NCI-H226 (cell line): Measurements from ENCODE around the gene PRSS56.
A peak's percentile ranks its signal among the peaks of the same experiment; 100 is the strongest.
"Not testable (repeated sequence)": the region's sequence is repeated elsewhere in the genome, so short reads cannot be mapped to it uniquely, and the experiment has no call there.

ENCODE experiments used
- DNase-seq: peaks from one replicate; pipeline ENCODE4 v3.0.0-alpha.2; 2015

PRSS56 gene

DNA sequence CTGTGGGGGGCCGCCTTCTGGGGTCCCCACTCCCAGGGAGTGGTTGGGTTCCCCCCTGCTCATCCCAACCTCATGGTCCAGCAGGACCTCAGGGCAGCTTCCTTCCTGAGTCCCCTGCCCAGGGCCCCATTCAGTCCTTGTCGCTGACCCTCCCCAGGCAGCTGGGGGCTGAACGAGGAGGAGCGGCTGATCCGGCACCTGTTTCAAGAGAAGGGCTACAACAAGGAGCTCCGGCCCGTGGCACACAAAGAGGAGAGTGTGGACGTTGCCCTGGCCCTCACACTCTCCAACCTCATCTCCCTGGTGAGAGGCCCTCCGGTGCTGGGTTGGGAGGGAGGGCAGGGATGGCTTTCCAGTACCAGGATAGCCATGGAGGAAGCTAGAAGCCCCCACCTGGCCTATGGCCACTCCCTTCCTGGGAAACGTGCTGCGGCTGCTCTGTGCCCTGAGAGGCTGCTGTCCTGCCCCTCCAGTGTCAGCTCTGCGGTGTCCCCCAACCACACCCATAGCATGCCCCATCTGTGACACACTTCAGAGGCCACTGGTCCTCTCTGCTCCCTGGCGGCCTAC is 6.3 kb downstream of the PRSS56 start:
- no peak for DNase-seq

DNA sequence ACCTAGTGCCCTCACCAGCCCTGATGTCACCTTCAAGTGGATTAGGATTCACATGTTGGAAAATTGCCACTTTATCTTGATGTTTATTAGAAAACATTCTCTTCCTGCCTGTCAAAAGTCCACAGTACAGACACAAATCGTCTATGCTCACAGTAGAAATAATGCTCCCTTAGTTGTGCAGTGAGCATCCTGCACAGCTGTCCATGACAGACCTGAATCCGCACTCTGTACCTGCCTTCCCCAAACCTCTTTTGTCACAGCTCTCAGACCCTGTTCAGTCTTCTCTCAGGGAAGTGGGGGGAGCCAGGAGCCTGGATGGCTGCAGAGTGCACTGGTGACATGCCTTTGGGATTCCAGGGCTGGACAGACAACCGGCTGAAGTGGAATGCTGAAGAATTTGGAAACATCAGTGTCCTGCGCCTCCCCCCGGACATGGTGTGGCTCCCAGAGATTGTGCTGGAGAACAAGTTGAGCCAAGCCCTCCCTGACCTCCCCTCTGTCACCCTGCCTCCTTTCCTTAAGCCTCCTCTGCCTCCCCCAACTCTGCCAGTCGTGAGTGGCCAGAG is 7.8 kb downstream of the PRSS56 start:
- DNase-seq, result no peak

GRCh38 chr2:232528746-232529460 is 8.7 kb downstream of the PRSS56 start:
- DNase-seq, result peak; percentile 28

DNA sequence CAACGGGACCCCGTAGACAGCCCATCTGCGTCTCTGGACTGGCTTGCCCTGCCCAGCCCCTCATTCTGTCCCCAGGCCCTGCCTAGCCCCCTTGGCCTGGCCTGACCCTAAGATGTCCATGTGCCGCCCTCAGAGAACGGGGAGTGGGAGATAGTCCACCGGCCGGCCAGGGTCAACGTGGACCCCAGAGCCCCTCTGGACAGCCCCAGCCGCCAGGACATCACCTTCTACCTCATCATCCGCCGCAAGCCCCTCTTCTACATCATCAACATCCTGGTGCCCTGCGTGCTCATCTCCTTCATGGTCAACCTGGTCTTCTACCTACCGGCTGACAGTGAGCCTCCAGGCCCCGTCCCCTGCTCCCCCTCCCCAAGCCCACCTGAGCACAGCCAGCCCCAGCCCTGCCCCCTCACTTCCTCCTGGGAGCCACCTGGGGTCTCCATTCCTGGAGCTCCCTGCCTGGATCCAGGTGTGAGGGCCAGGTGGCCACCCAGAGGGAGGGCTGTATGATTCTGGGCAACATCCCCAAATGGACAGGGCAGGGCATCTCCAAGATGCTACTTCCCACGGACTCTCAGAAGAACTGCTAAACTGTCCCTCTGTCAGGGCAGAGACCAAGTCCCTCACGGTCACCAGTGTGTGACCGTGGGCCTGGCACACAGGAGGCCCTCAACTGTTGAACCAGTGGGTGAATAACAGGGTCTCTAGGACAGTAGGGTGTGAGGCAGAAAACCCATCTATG is 9.8 kb downstream of the PRSS56 start:
- DNase-seq, result no peak

DNA sequence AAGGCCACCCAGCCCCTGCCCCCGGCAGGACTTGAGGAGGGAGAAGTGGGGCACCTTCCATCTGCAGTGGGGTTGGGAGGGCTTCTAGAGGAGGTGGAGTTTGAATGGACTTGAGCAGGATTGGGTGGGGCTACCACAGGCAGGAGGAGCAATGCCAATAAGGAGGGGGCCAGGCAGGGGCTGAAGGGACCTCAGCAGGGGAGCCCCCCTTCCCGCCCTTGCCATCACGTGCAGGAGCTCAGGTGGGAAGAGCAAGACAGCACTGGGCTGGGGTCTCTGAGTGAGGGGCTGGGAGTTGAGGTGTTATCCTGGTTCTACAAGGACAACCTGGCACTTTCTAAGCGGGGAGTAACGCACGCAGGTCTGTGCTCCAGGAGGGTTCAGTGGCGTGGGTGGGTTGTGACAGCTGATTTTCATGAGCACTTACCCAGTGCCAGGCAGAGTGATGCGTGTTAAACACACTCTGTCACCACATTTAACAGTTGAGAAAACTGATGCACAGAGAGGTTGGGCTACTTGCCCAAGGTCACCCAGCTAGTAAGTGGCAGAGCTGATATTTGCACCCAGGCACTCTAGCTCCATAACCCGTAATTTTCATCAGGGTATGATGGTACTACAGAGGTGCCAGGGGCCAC is 10.6 kb downstream of the PRSS56 start:
- DNase-seq, result no peak

GRCh38 chr2:232532419-232532818 is 12.2 kb downstream of the PRSS56 start:
- no peak for DNase-seq

DNA sequence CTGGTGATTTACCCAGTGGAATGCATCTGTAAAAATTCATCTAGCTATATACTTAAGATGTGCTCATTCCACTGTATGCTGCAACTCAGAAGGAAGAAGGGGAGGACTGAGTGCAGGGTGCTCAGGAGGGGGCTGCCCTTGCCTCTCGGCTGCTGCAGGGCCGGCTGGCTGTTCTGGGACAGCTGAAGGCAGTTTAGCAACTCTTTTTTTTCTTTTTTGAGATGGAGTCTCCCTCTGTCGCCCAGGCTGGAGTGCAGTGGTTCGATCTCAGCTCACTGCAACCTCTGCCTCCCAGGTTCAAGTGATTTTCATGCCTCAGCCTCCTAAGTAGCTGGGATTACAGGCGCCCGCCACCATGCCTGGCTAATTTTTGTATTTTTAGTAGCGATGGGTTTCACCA is 12.6 kb downstream of the PRSS56 start:
- DNase-seq, result not testable (repeated sequence)

GRCh38 chr2:232533944-232534710 is 13.9 kb downstream of the PRSS56 start:
- DNase-seq, result no peak

DNA sequence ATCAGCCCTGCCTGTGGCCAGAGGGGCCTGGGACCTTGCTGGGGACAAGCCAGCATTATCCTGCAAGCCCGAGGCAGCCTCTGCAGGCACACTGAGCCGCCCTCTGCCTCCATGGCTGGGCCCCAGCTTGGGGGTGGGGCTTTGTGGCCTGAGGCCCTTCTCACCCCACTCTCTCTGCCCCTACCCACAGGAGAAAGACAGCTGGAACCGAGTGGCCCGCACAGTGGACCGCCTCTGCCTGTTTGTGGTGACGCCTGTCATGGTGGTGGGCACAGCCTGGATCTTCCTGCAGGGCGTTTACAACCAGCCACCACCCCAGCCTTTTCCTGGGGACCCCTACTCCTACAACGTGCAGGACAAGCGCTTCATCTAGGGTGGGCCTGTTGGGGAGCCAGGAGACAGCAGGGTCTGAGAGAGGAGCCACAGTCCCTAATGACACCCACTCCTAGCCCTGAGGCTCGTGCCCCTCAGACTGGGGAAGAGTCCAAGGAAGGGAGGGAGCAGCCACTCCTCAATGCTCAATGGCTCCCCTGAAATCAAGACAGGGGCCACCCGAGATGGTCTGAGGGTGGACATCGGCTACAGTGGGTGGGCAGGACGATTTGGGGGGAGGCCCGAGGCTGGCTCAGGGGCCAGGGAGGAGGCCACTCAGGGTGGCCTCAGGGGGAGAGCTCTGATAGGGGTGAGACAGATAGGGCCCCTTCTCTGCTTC is 14.9 kb downstream of the PRSS56 start:
- DNase-seq, result no peak

DNA sequence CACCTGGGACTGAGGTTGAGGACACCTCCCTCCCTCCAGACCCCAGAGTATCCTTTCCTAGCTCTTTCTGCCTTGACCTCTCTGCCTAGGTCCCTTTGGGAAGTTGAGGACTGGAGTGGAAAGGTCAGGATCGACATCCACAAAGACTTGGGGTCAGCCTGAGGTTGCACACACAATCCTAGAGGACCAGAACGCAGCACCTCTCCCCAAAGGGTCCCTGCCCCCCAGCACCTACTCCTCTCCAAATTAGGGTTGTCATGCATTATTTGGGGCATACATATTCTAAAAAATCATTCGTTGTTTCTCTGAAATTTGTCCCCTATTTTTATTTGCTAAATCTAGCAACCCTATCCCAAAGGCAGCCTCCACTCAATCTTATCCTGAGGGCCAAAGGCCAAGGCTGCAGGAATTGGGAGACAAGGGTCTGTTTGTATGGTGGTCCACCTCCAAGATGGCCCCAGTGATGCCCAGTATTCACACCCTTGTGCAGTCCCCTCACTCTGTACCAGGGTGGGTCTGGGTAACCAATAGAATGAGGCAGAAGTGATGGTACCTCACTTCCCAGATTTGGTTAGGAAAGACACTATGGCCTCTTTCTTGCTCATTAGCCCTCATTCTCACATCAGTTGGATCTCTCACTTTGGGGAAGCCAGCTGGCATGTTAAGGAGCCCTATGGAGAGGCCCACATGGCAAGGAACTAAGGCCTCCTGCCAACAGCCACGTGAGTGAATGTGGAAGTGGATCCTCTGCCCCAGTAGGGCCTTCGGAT is 15.8 kb downstream of the PRSS56 start:
- no peak for DNase-seq

GRCh38 chr2:232537079-232537478 is 16.9 kb downstream of the PRSS56 start:
- DNase-seq, result no peak

DNA sequence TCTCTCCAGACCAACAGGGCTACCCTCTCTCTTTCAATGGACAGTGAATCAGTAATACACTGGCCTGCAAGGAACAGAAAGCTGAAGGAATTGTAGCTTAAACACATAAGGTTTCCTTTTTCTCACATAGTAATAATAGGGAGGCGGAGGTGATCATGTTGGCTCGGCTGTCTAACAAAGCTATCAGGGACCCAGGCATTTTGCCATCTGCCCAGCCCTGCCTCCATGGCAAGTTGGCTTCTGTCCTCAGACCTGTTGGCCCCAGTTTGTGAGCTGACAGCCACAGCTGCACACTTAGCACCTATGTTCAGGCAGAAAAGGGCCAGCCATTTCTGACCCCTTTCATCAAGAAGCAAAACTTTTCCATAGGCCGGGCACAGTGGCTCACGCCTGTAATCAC is 17.3 kb downstream of the PRSS56 start:
- no peak for DNase-seq

DNA sequence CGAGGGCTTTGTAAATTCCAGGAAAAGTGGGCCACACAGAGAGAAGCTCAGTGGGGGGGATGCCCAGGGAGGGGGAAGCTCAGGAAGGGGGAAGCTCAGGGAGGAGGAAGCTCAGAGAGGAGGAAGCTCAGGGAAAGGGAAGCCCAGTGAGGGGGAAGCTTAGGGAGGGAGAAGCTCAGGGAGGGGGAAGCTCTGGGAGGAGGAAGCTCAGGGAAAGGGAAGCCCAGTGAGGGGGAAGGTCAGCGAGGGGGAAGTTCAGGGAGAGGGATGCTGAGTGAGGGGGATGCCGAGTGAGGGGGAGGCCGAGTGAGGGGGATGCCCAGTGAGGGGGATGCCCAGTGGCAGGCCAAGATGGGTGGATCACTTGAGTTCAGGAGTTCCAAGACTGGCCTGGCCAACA is 18.5 kb downstream of the PRSS56 start:
- DNase-seq, result no peak

GRCh38 chr2:232539298-232540231 is 19.4 kb downstream of the PRSS56 start, which contains the start of gene CHRNG:
CHRNG (plus strand) TSS chr2:232539692; CDS start chr2:232539748, 56 bp downstream.
- DNase-seq, result no peak

- no peak for DNase-seq
Measured at GRCh38 chr2:232540441-232541041, 20.4 kb downstream of the PRSS56 start.

DNA sequence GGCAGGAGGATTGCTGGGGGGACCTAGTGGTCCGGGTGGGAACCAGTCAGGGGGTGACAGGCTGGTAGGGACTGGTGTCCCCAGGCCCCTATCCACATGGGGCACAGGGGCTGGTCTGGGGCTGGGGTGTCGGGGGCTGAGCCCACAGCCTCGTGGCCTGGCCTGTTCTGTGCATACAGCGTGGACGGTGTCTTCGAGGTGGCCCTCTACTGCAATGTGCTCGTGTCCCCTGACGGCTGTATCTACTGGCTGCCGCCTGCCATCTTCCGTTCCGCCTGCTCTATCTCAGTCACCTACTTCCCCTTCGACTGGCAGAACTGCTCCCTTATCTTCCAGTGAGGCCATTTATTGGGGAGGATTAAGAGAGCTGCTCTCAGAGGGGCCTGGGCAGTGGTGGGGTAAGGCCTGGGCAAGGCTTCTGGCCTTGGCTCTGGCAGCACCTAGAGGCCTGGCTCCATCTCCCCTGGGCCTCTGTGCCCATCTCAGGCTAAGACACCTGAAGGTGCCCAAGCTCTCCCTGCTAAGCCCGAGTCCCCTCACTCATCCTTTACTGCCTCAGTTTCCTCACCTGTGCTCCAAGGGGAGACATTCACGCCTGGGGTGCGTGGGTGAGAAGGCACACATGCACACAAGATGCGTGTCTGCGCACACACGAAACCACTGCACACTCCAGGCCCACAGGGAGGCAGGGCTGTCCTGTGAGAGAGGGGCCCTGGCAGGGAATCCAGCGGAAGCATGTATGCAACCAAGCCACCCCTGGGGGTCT is 21.2 kb downstream of the PRSS56 start:
- DNase-seq, result no peak

GRCh38 chr2:232541961-232542714 is 21.9 kb downstream of the PRSS56 start:
- no peak for DNase-seq
